Memory B cell (primary cell): ENCODE measurements around the gene ANKDD1A.
A peak's percentile ranks its signal among the peaks of the same experiment; 100 is the strongest.

Experiments used
- ATAC-seq: fragments of 150-1000 bp; cut with Tn5 transposase; 2 replicates; pipeline ENCODE4 v1.10.0; 2021; ENCODE audit warnings: low read depth, mild to moderate bottlenecking, moderate library complexity
- DNase-seq, 2 donors: peaks; one replicate each; pipeline ENCODE4 v3.0.0; 2022; ENCODE audit warnings: low spot score in 2 of 2
- H3K27ac Mint-ChIP-seq: one replicate; pipeline ENCODE4 v1.8.0; 2022; ENCODE audit warnings: mild to moderate bottlenecking, moderate library complexity, mixed read lengths
- H3K27me3 Mint-ChIP-seq: one replicate; pipeline ENCODE4 v1.8.0; 2022; ENCODE audit warnings: mixed read lengths
- H3K36me3 Mint-ChIP-seq: one replicate; pipeline ENCODE4 v1.8.0; 2022; ENCODE audit warnings: mild to moderate bottlenecking, mixed read lengths
- H3K4me1 Mint-ChIP-seq: one replicate; pipeline ENCODE4 v1.8.0; 2022; ENCODE audit warnings: mixed read lengths
- H3K4me3 Mint-ChIP-seq: one replicate; pipeline ENCODE4 v1.8.0; 2022; ENCODE audit warnings: mild to moderate bottlenecking, moderate library complexity, mixed read lengths
- H3K9me3 Mint-ChIP-seq: one replicate; pipeline ENCODE4 v1.8.0; 2022; ENCODE audit warnings: mixed read lengths

The ANKDD1A gene

DNA sequence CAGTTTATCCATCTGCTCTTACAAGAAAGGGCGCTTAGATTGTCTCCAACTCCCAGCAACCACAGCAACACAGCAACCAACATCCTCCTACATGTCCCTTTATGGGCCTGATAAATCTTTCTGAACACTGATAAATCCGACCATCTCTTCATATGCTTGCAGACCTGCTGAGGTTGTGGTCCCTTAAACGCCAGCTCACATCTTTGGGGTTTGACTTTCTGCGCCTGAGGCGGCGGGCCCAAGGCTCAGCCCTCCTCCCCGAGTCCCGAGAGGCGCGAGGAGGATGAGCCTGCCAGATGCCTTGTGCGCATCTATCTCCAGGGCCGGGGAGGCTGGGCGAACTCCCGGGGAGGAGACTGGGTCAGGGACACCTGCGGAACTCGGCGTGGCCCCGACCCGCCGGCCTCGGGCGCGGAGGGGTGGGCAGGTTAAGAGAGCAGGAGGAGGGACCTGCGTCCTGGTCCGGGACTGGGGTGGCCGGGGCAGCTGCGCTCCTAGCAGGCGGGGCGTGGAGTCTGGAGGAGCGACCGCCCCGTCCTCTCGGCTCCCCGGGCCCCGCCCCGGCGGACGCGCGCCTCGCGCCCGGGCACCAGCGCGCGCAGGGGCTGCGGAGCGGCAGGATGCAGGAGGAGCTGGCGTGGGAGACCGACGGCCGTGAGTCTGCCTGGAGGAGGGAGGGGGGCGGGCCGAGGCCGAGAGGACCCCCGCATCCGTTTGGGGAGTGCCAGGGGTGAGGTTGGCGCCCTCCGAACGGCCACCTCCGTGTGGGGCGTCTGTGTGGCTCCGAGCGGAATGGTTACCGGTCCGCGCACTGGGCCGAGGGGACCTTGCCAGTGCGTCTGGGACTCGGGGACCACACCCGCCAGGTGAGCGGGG lies at the start of gene ANKDD1A:
Gene ANKDD1A, plus strand, starts transcription at position 592 of the 876 bp plus-strand sequence. Its CDS starts 29 bp downstream, at position 621.
- peak; percentile 81 for ATAC-seq

DNA sequence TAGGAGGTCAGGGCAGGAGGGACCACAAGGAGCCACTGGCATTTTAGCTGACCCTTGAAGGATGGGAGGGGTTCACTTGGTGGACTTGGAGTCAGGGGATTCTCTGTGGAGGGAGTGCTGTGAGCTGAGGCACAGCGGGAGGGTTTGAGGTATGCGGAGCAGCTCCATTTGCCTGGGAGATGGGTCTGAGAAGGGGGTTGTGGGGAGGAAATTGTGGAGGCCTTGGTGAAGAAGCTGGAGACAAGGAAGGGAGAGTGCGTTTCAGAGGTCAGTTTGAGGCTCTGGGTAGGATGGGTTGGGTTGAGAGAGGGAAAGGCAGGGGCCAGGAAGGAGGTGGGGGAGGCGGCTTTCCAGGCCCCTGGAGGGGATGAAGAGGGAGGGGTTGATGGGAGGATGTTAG lies 49.7 kb upstream of the ANKDD1A start:
- no peaks in the 10 kb centered on the region for H3K9me3 Mint-ChIP-seq
- DNase-seq (no peak), ATAC-seq (no peak)
- peaks cover 34% of the 10 kb centered on the region for H3K36me3 Mint-ChIP-seq
- no peak overlapping the region for H3K4me3 Mint-ChIP-seq
- H3K4me1 Mint-ChIP-seq: peaks cover 31% of the 10 kb centered on the region
- peak overlapping the region; percentile 35 for H3K27ac Mint-ChIP-seq
- no peaks in the 10 kb centered on the region for H3K27me3 Mint-ChIP-seq

More for the DNA sequence above, at the start of gene ANKDD1A:
- Mint-ChIP-seq H3K9me3 (no peaks in the 10 kb centered on the region), H3K4me1 (peaks cover 6% of the 10 kb centered on the region), H3K4me3 (peak within 1 kb of the TSS; percentile 84), H3K27me3 (peaks cover 6% of the 10 kb centered on the region), H3K27ac (no peak within 1 kb of the TSS), H3K36me3 (peaks cover 4% of the 10 kb centered on the region)
- DNase-seq: peak in 1 of 2 donors; percentile 30

DNA sequence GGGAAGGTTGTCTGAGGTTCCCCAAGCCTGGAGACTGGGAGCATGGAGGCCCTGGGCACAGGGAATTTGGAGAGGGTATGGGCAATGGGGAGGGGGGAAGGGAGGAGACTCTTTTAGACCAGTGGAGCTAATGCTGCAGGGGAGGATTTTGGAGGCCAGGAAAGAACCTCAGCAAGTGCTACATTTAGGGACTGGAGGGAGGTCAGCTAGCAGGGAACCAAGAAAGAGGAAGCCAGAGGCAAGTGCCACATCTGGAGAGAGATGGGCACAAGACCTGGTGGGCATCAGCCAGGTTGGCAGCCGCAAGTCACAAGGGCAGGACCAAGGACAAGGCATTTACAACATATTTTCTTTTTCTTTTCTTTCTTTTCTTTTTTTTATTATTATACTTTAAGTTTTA lies 49.3 kb upstream of the ANKDD1A start:
- Mint-ChIP-seq H3K4me1 (peaks cover 27% of the 10 kb centered on the region), H3K27ac (peak overlapping the region; percentile 35), H3K36me3 (peaks cover 36% of the 10 kb centered on the region), H3K4me3 (no peak overlapping the region), H3K27me3 (no peaks in the 10 kb centered on the region), H3K9me3 (no peaks in the 10 kb centered on the region)
- ATAC-seq (no peak), DNase-seq (no peak)

DNA sequence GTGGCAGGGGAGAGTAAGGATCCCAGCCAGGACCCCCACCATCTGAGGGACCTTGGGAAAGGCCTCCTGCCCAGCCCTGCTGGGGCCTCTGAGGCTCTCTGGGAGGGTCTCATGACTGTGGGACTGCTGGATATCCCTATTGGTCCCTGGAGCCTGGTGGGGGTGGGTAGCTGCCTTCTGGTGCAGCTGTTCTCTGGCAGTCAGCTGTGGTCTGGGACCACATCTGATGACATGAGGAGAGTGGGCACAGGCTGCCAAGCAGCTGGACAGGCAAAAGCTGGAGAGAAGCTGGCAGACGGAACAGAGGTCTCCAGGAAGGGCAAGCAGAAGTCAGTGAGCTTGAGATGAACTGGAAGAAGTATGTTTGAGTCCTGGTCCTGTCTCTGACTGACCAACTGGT lies 47.6 kb upstream of the ANKDD1A start:
- peak overlapping the region; percentile 73 for H3K27ac Mint-ChIP-seq
- H3K36me3 Mint-ChIP-seq: peaks cover 35% of the 10 kb centered on the region
- H3K9me3 Mint-ChIP-seq: no peaks in the 10 kb centered on the region
- DNase-seq (no peak), ATAC-seq (no peak)
- H3K27me3 Mint-ChIP-seq: no peaks in the 10 kb centered on the region
- H3K4me3 Mint-ChIP-seq: no peak overlapping the region
- peaks cover 15% of the 10 kb centered on the region for H3K4me1 Mint-ChIP-seq

DNA sequence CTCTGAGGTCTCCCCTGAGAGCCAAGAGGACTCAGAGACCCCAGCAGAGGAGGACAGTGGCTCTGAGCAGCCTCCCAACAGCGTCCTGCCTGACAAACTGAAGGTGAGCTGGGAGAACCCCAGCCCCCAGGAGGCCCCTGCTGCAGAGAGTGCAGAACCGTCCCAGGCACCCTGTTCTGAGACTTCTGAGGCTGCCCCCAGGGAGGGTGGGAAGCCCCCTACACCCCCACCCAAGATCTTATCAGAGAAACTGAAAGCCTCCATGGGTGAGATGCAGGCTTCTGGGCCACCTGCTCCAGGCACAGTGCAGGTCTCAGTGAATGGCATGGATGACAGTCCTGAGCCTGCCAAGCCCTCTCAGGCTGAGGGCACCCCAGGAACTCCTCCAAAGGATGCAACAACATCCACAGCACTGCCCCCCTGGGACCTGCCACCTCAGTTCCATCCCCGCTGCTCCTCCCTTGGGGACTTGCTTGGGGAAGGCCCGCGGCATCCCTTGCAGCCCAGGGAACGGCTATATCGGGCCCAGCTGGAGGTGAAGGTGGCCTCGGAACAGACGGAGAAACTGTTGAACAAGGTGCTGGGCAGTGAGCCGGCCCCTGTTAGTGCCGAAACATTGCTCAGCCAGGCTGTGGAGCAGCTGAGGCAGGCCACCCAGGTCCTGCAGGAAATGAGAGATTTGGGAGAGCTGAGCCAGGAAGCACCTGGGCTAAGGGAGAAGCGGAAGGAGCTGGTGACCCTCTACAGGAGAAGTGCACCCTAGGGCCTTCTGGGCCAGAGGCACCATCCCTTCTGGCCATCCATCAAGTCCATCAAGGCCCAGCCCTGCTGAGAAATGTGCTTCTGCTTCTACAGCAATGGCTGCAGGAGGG lies 46.3 kb upstream of the ANKDD1A start:
- no peaks in the 10 kb centered on the region for H3K27me3 Mint-ChIP-seq
- peaks cover 21% of the 10 kb centered on the region for H3K4me1 Mint-ChIP-seq
- H3K27ac Mint-ChIP-seq: peak overlapping the region; percentile 73
- no peak for DNase-seq
- no peak overlapping the region for H3K4me3 Mint-ChIP-seq
- H3K36me3 Mint-ChIP-seq: peaks cover 39% of the 10 kb centered on the region
- no peaks in the 10 kb centered on the region for H3K9me3 Mint-ChIP-seq
- ATAC-seq: peak; percentile 51

DNA sequence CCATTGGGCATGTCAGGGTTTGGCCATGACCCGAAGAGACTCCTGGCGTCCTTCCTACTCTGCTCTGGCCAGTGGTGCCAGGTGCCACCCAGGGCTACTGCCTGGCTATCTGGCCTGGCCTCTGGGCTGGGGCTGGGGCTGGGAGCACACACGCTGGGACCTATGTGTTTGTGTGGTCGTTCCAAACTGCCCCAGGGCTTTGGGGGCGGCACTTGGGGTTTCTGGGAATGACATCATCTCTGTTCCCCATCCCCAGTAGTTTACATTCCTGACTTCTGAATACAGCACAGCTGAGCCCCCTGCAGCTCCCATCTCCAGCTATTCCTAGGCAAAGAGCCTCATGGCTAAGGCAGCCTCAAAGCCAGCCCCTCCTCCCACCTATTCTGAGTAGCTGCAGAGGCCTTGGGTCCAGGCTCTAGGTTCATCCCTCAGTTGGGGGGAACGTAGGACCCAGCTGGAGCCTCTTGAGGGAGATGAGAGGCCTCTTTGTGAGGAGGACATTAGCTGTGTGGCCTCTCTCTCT lies 45.6 kb upstream of the ANKDD1A start:
- H3K4me3 Mint-ChIP-seq: no peak overlapping the region
- peak overlapping the region; percentile 42 for H3K27ac Mint-ChIP-seq
- ATAC-seq: no peak
- DNase-seq: no peak
- peaks cover 21% of the 10 kb centered on the region for H3K4me1 Mint-ChIP-seq
- H3K27me3 Mint-ChIP-seq: no peaks in the 10 kb centered on the region
- H3K36me3 Mint-ChIP-seq: peaks cover 37% of the 10 kb centered on the region
- H3K9me3 Mint-ChIP-seq: no peaks in the 10 kb centered on the region

DNA sequence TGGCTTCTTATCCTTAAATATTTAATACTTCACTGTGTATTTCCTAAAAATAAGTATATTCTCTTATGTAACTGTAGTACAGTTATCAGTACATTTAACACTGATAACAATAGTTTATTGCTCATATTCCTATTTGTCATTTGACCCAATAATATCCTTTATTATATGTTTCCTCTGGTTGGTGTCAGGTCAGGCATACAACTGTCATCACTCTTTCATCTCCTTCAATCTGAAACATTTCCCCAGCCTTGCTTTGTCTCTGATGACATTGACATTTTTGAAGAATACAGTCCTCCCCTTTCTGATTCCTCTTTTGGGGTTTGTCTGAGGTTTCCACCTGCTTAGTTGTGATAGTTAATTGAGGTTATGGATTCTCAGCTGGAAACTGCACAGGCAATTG lies 42.2 kb upstream of the ANKDD1A start:
- DNase-seq (no peak), ATAC-seq (no peak)
- no peaks in the 10 kb centered on the region for H3K9me3 Mint-ChIP-seq
- no peak overlapping the region for H3K4me3 Mint-ChIP-seq
- no peaks in the 10 kb centered on the region for H3K27me3 Mint-ChIP-seq
- H3K4me1 Mint-ChIP-seq: peaks cover 11% of the 10 kb centered on the region
- peak overlapping the region; percentile 60 for H3K27ac Mint-ChIP-seq
- H3K36me3 Mint-ChIP-seq: peaks cover 16% of the 10 kb centered on the region

DNA sequence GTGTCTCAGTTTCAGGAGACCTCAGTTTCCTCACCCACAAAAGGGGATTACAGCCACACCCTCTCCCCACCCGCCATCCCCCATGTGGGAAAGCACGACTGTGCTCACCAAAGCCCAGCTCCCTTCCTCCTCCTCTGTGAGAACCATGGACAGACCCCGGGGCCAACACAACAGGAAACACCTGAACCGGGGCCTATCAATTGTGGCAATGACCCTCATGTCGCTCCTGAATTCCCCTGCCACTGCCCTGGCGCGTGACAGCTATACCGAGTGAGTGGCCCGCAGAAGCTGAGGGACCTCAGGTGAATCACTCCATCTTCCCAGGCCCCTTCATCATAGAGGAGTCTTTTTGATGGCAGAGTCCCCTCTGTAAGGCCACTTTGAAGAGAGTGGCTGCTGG lies 41.3 kb upstream of the ANKDD1A start:
- no peak for ATAC-seq
- no peak overlapping the region for H3K27ac Mint-ChIP-seq
- H3K4me3 Mint-ChIP-seq: no peak overlapping the region
- H3K9me3 Mint-ChIP-seq: no peaks in the 10 kb centered on the region
- DNase-seq: no peak
- no peaks in the 10 kb centered on the region for H3K27me3 Mint-ChIP-seq
- H3K4me1 Mint-ChIP-seq: peaks cover 14% of the 10 kb centered on the region
- H3K36me3 Mint-ChIP-seq: peaks cover 15% of the 10 kb centered on the region

DNA sequence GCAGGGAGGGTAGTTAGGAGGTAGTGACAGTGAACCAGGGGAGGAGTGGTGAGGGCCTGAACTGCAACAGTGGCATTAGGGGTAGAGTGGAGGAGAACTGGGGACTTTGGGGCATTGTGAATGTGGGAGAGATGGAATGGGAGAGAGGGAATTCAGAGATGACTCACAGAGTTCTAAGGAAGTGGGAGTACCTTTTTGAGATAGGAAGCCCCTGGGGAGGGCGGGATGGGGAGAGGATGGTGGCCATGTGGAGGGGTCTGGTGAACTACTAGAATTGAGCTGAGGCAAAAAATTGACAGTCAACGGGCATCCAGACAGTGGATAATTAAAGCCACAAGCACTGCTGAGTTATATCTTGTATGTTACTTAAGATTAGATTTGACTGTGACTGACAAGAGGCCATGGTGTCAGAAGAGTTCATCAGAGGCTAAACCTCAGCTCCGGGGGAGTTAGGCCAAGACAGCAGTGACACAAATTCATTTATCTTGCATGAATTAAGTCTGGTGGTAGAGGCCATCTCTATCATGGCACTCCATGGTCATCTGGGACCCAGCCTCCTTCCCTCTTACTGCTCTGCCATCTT lies 36.0 kb upstream of the ANKDD1A start:
- no peaks in the 10 kb centered on the region for H3K9me3 Mint-ChIP-seq
- peak overlapping the region; percentile 17 for H3K27ac Mint-ChIP-seq
- no peak overlapping the region for H3K4me3 Mint-ChIP-seq
- H3K36me3 Mint-ChIP-seq: no peaks in the 10 kb centered on the region
- peaks cover 8% of the 10 kb centered on the region for H3K4me1 Mint-ChIP-seq
- H3K27me3 Mint-ChIP-seq: no peaks in the 10 kb centered on the region
- ATAC-seq: no peak
- DNase-seq: no peak

DNA sequence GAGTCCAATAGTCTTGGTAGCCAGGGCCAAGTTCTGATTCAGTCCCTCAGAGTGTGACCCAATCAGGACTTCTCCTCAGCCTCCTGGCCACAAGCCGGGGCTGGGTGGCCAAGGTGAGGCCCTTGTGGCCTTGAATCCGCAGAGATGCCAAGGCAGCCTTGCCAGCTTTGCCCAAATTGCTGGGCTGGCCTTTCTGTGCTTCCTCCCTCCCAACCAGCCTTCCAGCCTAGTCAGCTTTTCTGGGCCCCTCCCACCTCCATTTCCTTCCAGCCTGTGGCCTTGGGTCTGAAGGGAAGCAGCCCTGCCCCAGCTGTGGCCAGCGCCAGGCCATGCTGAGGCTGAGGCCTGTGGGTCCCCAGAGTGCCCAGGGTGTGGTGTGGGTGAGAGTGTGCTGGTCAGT lies 34.3 kb upstream of the ANKDD1A start:
- no peak for DNase-seq
- H3K27ac Mint-ChIP-seq: no peak overlapping the region
- H3K4me3 Mint-ChIP-seq: no peak overlapping the region
- H3K36me3 Mint-ChIP-seq: no peaks in the 10 kb centered on the region
- ATAC-seq: no peak
- H3K4me1 Mint-ChIP-seq: peaks cover 13% of the 10 kb centered on the region
- no peaks in the 10 kb centered on the region for H3K9me3 Mint-ChIP-seq
- no peaks in the 10 kb centered on the region for H3K27me3 Mint-ChIP-seq

DNA sequence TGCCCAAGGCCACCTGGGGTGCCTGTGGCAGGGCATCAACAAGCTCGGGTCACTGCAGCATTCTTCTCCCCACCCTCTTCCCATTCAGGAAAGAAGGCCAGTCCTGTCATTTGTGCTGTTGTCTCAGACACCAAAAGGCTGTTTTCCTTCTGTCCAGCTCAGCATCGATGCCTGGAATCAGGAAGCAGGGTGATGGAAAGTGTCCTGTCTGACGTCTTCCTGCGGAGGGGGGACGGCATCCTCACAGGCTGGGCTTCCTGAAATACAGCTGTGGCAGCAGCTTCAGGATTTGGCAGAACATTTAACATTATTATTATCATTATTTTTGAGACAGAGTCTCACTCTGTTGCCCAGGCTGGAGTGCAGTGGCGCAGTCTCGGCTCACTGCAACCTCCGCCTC lies 33.0 kb upstream of the ANKDD1A start:
- ATAC-seq (no peak), DNase-seq (no peak)
- Mint-ChIP-seq H3K4me1 (peaks cover 22% of the 10 kb centered on the region), H3K27ac (peak overlapping the region; percentile 20), H3K4me3 (no peak overlapping the region), H3K9me3 (no peaks in the 10 kb centered on the region), H3K36me3 (no peaks in the 10 kb centered on the region), H3K27me3 (no peaks in the 10 kb centered on the region)

DNA sequence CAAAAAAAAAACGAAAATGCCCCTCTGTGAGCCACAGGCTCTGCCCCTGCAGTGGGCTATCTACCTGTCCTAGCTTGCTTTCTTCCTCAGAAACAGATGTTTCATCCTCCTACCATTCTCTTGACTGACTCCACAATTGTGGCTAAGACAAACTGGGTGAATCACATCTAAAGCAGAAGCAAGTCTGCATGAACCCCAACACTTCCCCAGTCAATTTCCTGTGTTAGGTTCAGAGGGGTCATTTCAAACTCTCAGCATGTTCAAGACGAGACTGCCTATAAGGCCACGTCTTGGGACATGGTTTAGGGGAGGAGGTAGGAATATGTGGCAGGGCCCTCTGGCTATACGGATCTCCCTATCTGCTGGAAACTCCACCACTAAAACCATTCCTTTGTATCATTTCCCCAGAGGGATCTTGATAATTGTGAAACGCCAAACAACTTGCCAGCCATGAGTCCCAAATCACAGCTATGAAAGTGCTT lies 28.6 kb upstream of the ANKDD1A start:
- Mint-ChIP-seq H3K9me3 (no peaks in the 10 kb centered on the region), H3K27ac (peak overlapping the region; percentile 92), H3K27me3 (no peaks in the 10 kb centered on the region), H3K4me3 (peak overlapping the region; percentile 15), H3K36me3 (no peaks in the 10 kb centered on the region), H3K4me1 (peaks cover 21% of the 10 kb centered on the region)
- DNase-seq: no peak
- ATAC-seq: peak; percentile 66

DNA sequence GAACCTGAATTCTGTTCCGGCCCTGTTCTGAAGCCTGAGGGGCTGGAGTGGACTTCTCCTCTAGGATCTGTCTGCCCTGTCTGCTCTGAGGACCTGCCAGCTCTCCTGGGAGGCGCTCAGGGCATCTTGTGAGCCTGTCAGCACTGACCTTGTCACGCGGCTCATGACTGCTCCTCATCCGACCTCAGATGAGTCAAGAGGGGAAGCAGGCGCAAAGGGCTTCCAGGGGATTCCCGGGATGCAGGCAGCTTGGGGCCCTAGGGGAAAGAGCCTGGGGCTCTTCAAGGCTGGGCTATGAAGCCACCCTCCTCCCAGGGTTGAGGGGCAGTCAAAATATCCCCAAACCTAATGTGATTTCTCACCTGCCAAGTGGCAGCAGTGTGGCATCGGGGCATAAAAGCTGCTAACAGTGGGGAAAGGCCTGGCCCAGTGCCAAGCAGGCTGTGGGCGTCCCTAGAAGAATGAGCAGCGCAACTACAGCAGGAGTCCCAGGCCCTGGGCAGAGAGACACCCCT lies 27.6 kb upstream of the ANKDD1A start:
- no peaks in the 10 kb centered on the region for H3K36me3 Mint-ChIP-seq
- H3K4me1 Mint-ChIP-seq: peaks cover 21% of the 10 kb centered on the region
- ATAC-seq (peak; percentile 61), DNase-seq (peak; percentile 37 to 55)
- no peaks in the 10 kb centered on the region for H3K9me3 Mint-ChIP-seq
- H3K27me3 Mint-ChIP-seq: no peaks in the 10 kb centered on the region
- peak overlapping the region; percentile 92 for H3K27ac Mint-ChIP-seq
- H3K4me3 Mint-ChIP-seq: no peak overlapping the region
